ENCODE measurements around the gene DAND5. TPM values are rescaled to one million over a fixed set of nuclear protein-coding genes. Genes with fewer than 3 reads are reported as not detected.

DAND5 gene
- total RNA-seq, 1 experiment from 2014 or later, result 0.52 TPM

DNA sequence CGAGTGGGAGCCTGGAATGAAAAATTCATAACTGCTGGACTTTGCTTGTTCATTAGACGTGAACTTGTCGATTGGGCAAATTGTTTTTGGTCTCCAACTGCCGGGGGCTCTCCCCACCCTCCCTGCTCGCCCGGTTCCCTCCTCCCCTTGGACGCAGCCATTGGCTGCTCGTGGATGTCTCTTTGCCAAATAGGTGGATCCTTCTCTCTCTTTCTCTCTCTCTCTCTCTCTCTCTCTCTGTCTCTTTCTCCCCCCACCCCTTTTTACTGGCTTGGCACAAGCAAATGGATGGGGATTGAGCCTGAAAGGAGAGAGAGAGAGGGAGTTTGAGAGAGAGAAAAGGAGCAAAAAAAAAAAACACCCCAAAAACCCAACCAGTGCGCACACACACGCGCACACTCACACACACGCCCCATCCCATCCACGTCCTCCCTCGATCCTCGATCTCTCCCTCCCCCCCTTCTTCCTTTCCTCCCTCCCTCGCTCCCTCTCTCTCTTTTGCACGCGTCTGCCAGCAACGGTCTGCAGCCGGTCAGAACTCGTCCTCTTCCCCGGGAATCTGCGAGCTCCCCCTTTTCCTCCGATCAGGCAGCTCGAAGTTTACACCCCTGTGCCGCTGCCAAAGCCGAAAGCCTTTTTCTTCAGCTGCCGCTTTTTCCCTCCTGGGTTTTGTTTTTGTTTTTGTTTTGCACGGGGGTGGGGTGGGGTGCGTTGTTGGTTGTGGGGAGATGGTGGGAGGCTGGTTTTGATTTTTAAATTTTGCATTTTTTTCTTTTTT lies 53.7 kb downstream of the DAND5 start:
- Histone ChIP-seq H3K9me2 (replicated peaks; ENCODE audit: insufficient read depth, low read length) (no peaks in the 10 kb centered on the region), H3K4me3 (ENCODE audit: low read length) (no peak overlapping the region), H3K79me2 (ENCODE audit: low read length) (no peaks in the 10 kb centered on the region), H3K9ac (ENCODE audit: low read length) (no peak overlapping the region), H3K4me1 (ENCODE audit: low read length) (no peaks in the 10 kb centered on the region), H3K27me3 (ENCODE audit: low read length) (no peaks in the 10 kb centered on the region), H3K36me3 (ENCODE audit: insufficient read depth, low read length) (no peaks in the 10 kb centered on the region), H3K27ac (ENCODE audit: low read length) (no peak overlapping the region), H4K20me1 (ENCODE audit: insufficient read depth, low read depth, low read length) (no peaks in the 10 kb centered on the region), H2AFZ (ENCODE audit: low read length) (no peak overlapping the region), H3K9me3 (ENCODE audit: low read length) (no peaks in the 10 kb centered on the region), H3K4me2 (ENCODE audit: low read depth, low read length, poor library complexity, severe bottlenecking) (no peak overlapping the region)
- no peak for DNase-seq

DNA sequence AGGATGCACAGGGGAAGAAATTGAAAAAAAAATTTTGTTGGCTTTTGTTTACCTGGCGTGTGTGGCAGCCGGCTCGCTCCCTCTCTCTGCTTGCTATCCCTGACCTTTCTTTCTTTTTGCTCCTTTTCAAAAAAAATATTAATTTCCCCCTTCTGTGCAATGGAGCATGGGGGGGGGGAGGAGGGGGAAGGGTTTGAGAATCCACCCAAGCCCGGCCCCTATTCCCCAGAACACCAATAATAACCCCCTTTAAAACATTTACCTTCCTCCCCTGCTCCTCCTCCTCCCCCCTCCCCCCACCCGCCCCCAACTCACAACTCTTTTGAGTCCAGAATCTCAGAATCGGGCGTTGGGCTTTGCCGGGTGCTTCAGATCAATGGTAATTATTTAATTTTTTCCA lies 54.3 kb downstream of the DAND5 start:
- Histone ChIP-seq H4K20me1 (ENCODE audit: insufficient read depth, low read depth, low read length) (no peaks in the 10 kb centered on the region), H3K4me1 (ENCODE audit: low read length) (no peaks in the 10 kb centered on the region), H3K9ac (ENCODE audit: low read length) (no peak overlapping the region), H3K79me2 (ENCODE audit: low read length) (no peaks in the 10 kb centered on the region), H3K4me2 (ENCODE audit: low read depth, low read length, poor library complexity, severe bottlenecking) (no peak overlapping the region), H3K36me3 (ENCODE audit: insufficient read depth, low read length) (no peaks in the 10 kb centered on the region), H3K4me3 (ENCODE audit: low read length) (no peak overlapping the region), H3K9me2 (replicated peaks; ENCODE audit: insufficient read depth, low read length) (no peaks in the 10 kb centered on the region), H3K9me3 (ENCODE audit: low read length) (no peaks in the 10 kb centered on the region), H3K27ac (ENCODE audit: low read length) (no peak overlapping the region), H3K27me3 (ENCODE audit: low read length) (no peaks in the 10 kb centered on the region), H2AFZ (ENCODE audit: low read length) (no peak overlapping the region)
- DNase-seq, result no peak

Small RNA genes within 50 kb of the gene (small RNA-seq; reads per million reads assigned to genes)
- gene MIR5695 (not detected), gene MIR6515 (0.55 reads per million, percentile 12 among the genes with 10 or more reads in this experiment)

Other genes starting within 250 kb of the DAND5 start
- gene TNPO2, start 245.6 kb upstream of the DAND5 start, total RNA-seq (2014; rRNA removed; shearing (Covaris generic); ENCODE audit: low replicate concordance), result 26.1 and 40.7 TPM in 2 replicates
- 147 and 332 TPM in 2 replicates for gene TRIR, start 234.9 kb upstream of the DAND5 start, total RNA-seq (2014; rRNA removed; shearing (Covaris generic); ENCODE audit: low replicate concordance)
- 42.3 and 78.0 TPM in 2 replicates for gene GET3, start 232.1 kb upstream of the DAND5 start, total RNA-seq (2014; rRNA removed; shearing (Covaris generic); ENCODE audit: low replicate concordance)
- gene BEST2, start 217.8 kb upstream of the DAND5 start, total RNA-seq (2014; rRNA removed; shearing (Covaris generic); ENCODE audit: low replicate concordance), result not detected in 2 replicates
- 7.6 and 21.2 TPM in 2 replicates for gene HOOK2, start 194.0 kb upstream of the DAND5 start, total RNA-seq (2014; rRNA removed; shearing (Covaris generic); ENCODE audit: low replicate concordance)
- gene JUNB, start 178.1 kb upstream of the DAND5 start, total RNA-seq (2014; rRNA removed; shearing (Covaris generic); ENCODE audit: low replicate concordance), result 60.0 and 156 TPM in 2 replicates
- gene PRDX2, start 167.8 kb upstream of the DAND5 start, total RNA-seq (2014; rRNA removed; shearing (Covaris generic); ENCODE audit: low replicate concordance), result 372 and 566 TPM in 2 replicates
- 9.0 TPM in 1 of 2 replicates, not detected in the other for gene THSD8, start 167.5 kb upstream of the DAND5 start, total RNA-seq (2014; rRNA removed; shearing (Covaris generic); ENCODE audit: low replicate concordance)
- 37.8 and 48.4 TPM in 2 replicates for gene RNASEH2A, start 163.0 kb upstream of the DAND5 start, total RNA-seq (2014; rRNA removed; shearing (Covaris generic); ENCODE audit: low replicate concordance)
- gene RTBDN, start 135.0 kb upstream of the DAND5 start, total RNA-seq (2014; rRNA removed; shearing (Covaris generic); ENCODE audit: low replicate concordance), result not detected in 2 replicates
- gene MAST1, start 131.1 kb upstream of the DAND5 start, total RNA-seq (2014; rRNA removed; shearing (Covaris generic); ENCODE audit: low replicate concordance), result 0.48 and 3.3 TPM in 2 replicates
- 47.1 and 61.3 TPM in 2 replicates for gene DNASE2, start 88.1 kb upstream of the DAND5 start, total RNA-seq (2014; rRNA removed; shearing (Covaris generic); ENCODE audit: low replicate concordance)
- not detected in 2 replicates for gene KLF1, start 82.4 kb upstream of the DAND5 start, total RNA-seq (2014; rRNA removed; shearing (Covaris generic); ENCODE audit: low replicate concordance)
- gene GCDH, start 78.4 kb upstream of the DAND5 start, total RNA-seq (2014; rRNA removed; shearing (Covaris generic); ENCODE audit: low replicate concordance), result 24.9 and 32.8 TPM in 2 replicates
- gene SYCE2, start 50.3 kb upstream of the DAND5 start, total RNA-seq (2014; rRNA removed; shearing (Covaris generic); ENCODE audit: low replicate concordance), result 0.22 and 2.5 TPM in 2 replicates
- 59.7 and 92.6 TPM in 2 replicates for gene FARSA, start 35.9 kb upstream of the DAND5 start, total RNA-seq (2014; rRNA removed; shearing (Covaris generic); ENCODE audit: low replicate concordance)
- 547 and 681 TPM in 2 replicates for gene CALR, start 31.0 kb upstream of the DAND5 start, total RNA-seq (2014; rRNA removed; shearing (Covaris generic); ENCODE audit: low replicate concordance)
- 130 and 144 TPM in 2 replicates for gene RAD23A, start 23.7 kb upstream of the DAND5 start, total RNA-seq (2014; rRNA removed; shearing (Covaris generic); ENCODE audit: low replicate concordance)
- gene GADD45GIP1, start 12.4 kb upstream of the DAND5 start, total RNA-seq (2014; rRNA removed; shearing (Covaris generic); ENCODE audit: low replicate concordance), result 23.2 and 66.6 TPM in 2 replicates
- 0.04 and 0.18 TPM in 2 replicates for gene NFIX, start 25.9 kb downstream of the DAND5 start, total RNA-seq (2014; rRNA removed; shearing (Covaris generic); ENCODE audit: low replicate concordance)
- 99.1 and 285 TPM in 2 replicates for gene LYL1, start 133.3 kb downstream of the DAND5 start, total RNA-seq (2014; rRNA removed; shearing (Covaris generic); ENCODE audit: low replicate concordance)
- 35.9 and 69.7 TPM in 2 replicates for gene TRMT1, start 147.2 kb downstream of the DAND5 start, total RNA-seq (2014; rRNA removed; shearing (Covaris generic); ENCODE audit: low replicate concordance)
- gene NACC1, start 148.7 kb downstream of the DAND5 start, total RNA-seq (2014; rRNA removed; shearing (Covaris generic); ENCODE audit: low replicate concordance), result 28.0 and 76.4 TPM in 2 replicates
- 47.0 and 103 TPM in 2 replicates for gene STX10, start 180.8 kb downstream of the DAND5 start, total RNA-seq (2014; rRNA removed; shearing (Covaris generic); ENCODE audit: low replicate concordance)
- 7.3 and 15.9 TPM in 2 replicates for gene IER2, start 180.8 kb downstream of the DAND5 start, total RNA-seq (2014; rRNA removed; shearing (Covaris generic); ENCODE audit: low replicate concordance)

All from Karpas-422 (cell line).